RPMI7951 (cell line): Measurements from ENCODE around the gene S100A8. TPM values are rescaled to one million over a fixed set of nuclear protein-coding genes. Genes with fewer than 3 reads are reported as not detected.
A peak's percentile ranks its signal among the peaks of the same experiment; 100 is the strongest.

Experiments used
- DNase-seq: peaks from one replicate; pipeline ENCODE4 v3.0.0-alpha.2; 2012; ENCODE audit warnings: low read depth
- total RNA-seq: library from RNA; depleted of rRNA; stranded (reverse); fragments of >200 nt; shearing (Covaris generic); gene quantifications from 2 replicates; pipeline ENCODE4 v1.2.3, GENCODE V29; 2014

S100A8 gene
- total RNA-seq, 1 experiment from 2014 or later: 4.7 TPM

- no peak for DNase-seq
Observed at GRCh38 chr1:153362187-153362775, 28.6 kb downstream of the S100A8 start.

GRCh38 chr1:153361480-153362109 lies 29.3 kb downstream of the S100A8 start:
- no peak for DNase-seq

- no peak for DNase-seq
Observed at GRCh38 chr1:153360592-153361479, 30.0 kb downstream of the S100A8 start.

GRCh38 chr1:153360190-153360589 lies 30.7 kb downstream of the S100A8 start:
- no peak for DNase-seq

GRCh38 chr1:153359241-153359640 lies 31.6 kb downstream of the S100A8 start:
- no peak for DNase-seq

DNA sequence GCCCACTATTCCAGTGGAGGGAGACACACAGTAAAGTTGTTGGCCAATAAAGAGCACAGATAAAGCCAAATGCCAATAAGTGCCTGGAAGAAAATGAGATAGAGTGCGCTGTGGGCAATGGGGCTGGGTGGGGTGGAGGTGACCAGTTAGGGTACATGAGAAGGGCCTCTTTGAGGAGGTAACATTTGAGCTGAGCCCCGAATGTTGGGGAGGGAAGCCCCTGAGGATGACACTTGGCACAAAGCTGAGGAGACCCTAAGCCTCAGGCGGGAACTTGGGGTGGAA lies 32.2 kb downstream of the S100A8 start:
- no peak for DNase-seq

GRCh38 chr1:153357853-153358690 lies 32.8 kb downstream of the S100A8 start, which contains the start of gene S100A9:
S100A9 (plus strand) TSS chr1:153357854; CDS start chr1:153358284, 430 bp downstream.
- no peak for DNase-seq

DNA sequence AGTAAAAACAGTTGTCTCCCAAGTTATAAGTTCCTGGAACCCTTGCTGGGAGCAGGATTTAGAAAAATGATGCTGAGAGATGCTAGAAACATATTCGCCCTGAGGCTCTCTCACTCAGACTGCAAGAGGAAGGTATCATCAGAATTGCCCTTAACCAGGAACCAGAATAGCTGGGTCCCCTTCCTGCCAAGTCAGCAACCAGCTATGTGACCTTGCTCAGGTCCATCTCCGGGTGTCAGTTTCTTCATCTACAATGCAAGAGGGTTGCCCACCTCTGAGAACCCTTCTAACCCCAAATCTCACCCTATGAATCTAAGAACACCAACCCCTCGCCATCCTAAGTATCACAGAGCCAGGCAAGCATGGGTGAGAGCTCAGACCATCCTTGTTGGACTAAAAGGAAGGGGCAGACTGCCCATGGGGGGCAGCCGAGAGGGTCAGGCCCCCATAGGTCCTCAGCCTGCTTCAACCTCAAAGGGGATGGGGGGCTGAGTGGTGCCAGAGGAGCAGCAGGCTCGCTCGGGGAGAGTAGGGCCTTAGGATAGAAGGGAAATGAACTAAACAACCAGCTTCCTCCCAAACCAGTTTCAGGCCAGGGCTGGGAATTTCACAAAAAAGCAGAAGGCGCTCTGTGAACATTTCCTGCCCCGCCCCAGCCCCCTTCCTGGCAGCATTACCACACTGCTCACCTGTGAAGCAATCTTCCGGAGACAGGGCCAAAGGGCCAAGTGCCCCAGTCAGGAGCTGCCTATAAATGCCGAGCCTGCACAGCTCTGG lies 33.6 kb downstream of the S100A8 start:
- no peak for DNase-seq

DNA sequence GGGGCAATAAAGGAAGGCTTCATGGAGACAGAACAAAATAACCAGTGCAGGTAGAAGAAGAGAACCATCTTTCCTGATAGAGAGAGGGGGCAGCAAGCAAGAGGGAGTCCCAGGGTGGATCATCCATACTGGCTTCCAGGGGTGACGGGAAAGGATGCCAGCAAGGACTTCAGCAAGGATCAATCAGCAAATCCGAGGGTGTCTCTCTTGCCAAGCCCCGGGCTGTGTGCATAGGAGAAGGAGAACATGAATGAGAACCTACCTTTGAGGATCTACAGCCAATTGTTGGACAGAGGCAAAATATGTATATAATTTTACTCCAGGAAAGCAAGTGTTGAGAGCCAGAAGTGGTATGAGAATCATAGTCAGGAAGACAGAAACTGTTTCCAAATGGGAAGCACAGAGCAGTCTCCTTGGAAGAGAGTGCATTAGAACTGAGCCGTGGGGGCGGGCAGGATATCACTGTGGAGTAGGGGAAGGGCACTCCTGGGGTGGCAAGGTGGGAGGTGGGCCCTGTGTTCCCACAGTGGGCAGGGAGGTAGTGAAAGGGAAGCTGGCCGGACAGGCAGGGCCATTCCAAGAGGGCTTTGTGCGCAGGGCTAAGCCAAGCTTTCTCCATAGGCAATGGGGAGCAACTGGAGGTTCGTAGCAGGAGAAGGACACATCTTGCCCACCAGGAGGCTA lies 34.3 kb downstream of the S100A8 start:
- DNase-seq: no peak

- DNase-seq: peak; percentile 61
Observed at GRCh38 chr1:153355445-153356071, 35.3 kb downstream of the S100A8 start.

DNA sequence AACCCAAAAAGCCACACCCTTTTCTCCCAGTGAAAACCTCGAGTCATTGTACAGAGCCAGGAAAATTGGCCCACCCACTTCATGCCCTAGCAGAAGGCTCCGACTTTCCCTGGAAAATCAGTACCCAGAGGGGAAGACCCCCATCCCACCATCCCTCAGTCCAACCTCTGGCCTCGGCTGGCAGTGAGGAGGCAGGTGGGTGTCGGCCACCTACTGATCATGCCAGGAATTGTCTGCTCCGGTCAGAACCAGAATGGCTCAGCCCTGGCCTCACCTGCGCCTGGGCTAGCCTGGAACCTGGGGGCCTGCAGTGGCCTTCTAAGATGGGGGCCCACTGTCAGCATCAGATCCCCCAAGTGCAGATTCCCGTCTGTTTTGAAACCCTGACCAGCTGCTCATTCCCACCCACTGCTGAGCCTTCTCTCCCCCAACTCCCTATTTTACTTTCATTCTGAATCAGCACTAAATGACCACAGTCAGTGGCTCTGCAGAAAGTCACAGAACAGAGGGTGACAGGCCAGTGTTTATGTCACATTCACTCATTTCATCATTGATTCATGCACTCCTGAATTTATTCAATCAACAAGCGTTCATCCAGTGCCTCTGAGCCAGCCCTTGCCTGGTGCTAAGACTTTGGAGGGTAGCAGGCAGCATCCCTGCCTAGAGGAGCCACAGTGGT lies 36.2 kb downstream of the S100A8 start:
- no peak for DNase-seq

- peak; percentile 14 for DNase-seq
Observed at GRCh38 chr1:153353226-153353947, 37.5 kb downstream of the S100A8 start.

DNA sequence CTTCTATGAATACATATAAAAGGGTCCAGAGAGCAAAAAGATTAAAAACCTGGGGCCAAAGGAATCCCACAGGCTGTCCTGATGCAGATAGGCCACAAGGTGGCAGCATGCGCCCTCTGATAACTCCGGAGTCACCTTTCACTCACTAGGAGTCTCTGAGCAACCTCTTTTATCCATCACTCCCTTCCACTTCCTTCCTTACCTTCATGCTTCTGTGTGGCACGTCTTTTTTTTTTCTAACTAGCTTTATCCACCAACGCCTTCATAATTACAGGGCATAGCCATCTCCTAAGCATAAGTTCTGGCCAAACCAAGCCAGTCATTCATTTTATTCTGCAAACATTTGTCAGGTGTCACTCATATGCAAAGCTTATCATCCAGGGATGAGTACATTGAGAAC lies 38.4 kb downstream of the S100A8 start:
- peak; percentile 56 for DNase-seq

DNA sequence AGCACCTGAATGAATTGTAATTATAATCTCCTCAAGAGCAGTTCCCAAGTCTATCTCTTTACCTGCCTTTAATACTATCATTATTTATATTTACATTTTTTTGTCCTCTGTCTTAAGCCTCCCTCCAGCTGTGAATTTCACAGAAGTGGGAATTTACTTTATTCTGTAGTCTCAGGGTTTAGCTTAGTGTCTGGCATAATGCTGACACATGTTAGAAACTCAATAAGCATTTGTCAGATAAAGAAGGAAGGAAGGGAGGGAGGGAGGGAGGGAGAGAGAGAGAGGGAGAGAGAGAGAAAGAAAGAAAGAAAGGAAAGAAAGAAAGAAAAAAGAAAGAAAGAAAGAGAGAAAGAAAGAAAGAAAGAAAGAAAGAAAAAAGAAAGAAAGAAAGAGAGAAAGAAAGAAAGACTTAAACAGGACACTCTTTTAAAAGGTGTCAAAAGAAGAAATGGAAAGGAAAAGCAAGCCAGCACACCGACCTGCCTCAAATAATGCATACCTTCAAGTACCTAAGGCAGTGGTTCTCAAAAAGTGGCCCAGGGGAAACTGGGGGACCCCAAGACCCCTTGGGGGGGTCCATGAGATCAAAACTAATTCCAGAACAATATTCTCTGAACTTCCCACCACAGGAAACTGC lies 40.4 kb downstream of the S100A8 start:
- DNase-seq: no peak

- no peak for DNase-seq
Observed at GRCh38 chr1:153349363-153350320, 41.2 kb downstream of the S100A8 start.

GRCh38 chr1:153348511-153349362 lies 42.1 kb downstream of the S100A8 start, which contains the start of gene PGLYRP4:
PGLYRP4 (minus strand) TSS chr1:153348841; CDS start chr1:153347932, 909 bp downstream.
- DNase-seq: no peak
